Kidney epithelial cell (primary cell): ENCODE data around the gene HSD11B2. TPM values are rescaled to one million over a fixed set of nuclear protein-coding genes. Genes with fewer than 3 reads are reported as not detected.

Experiments
- DNase-seq: peaks from one replicate; pipeline ENCODE4 v3.0.0-alpha.2; 2010; ENCODE audit warnings: low read depth
- H3K27me3 ChIP-seq: 2 replicates; pipeline ENCODE4 v1.6.0; 2011; ENCODE audit warnings: low read length; ENCODE audit not compliant: control insufficient read depth, insufficient read depth
- H3K36me3 ChIP-seq: 2 replicates; pipeline ENCODE4 v1.5.1; 2011; ENCODE audit warnings: low read length; ENCODE audit not compliant: control insufficient read depth, insufficient read depth
- H3K4me3 ChIP-seq: 2 replicates; pipeline ENCODE4 v1.5.1; 2011; ENCODE audit warnings: low read depth, mild to moderate bottlenecking, control low read depth, low read length
- total RNA-seq: library from RNA; depleted of rRNA; stranded (reverse); fragments of >200 nt; gene quantifications from 2 replicates; pipeline ENCODE4 v1.2.3, GENCODE V29; 2015
- TF ChIP-seq, protein P1 (sequence below): IDR thresholded peaks from 2 replicates; pipeline ENCODE4 v1.5.1; 2011; ENCODE audit warnings: mild to moderate bottlenecking, moderate library complexity, low read length, control low read depth, inconsistent platforms; ENCODE audit not compliant: insufficient read depth, poor library complexity, severe bottlenecking

The HSD11B2 gene
- total RNA-seq, 1 donor from 2014 or later = 5.8 TPM

DNA sequence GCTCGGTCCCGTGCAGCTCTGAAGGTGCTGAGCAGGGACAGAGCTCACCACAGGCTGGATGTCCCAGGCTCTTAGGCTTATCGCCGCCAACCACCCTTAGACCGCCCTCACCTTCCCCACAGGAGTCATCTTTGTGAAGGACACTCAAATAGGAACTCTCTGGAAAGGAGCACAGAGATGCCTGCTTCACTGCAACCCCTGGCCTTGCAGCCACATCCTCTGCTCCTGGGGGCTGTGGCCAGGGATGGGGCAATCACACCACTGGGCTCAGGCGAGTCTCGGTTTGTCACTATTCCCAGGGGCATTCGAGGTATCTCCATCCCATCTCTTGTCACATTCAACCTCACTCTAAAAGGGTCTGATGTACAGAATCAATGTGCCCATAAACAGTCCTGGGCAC lies 25.6 kb upstream of the HSD11B2 start:
- no peak overlapping the region for H3K4me3 ChIP-seq
- TF ChIP-seq, protein P1, sequence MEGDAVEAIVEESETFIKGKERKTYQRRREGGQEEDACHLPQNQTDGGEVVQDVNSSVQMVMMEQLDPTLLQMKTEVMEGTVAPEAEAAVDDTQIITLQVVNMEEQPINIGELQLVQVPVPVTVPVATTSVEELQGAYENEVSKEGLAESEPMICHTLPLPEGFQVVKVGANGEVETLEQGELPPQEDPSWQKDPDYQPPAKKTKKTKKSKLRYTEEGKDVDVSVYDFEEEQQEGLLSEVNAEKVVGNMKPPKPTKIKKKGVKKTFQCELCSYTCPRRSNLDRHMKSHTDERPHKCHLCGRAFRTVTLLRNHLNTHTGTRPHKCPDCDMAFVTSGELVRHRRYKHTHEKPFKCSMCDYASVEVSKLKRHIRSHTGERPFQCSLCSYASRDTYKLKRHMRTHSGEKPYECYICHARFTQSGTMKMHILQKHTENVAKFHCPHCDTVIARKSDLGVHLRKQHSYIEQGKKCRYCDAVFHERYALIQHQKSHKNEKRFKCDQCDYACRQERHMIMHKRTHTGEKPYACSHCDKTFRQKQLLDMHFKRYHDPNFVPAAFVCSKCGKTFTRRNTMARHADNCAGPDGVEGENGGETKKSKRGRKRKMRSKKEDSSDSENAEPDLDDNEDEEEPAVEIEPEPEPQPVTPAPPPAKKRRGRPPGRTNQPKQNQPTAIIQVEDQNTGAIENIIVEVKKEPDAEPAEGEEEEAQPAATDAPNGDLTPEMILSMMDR = no peak
- H3K36me3 ChIP-seq = no peaks in the 10 kb centered on the region
- H3K27me3 ChIP-seq = no peaks in the 10 kb centered on the region
- no peak for DNase-seq

- DNase-seq = no peak
- TF ChIP-seq, protein P1 = no peak
- Histone ChIP-seq H3K4me3 (no peak overlapping the region), H3K36me3 (no peaks in the 10 kb centered on the region), H3K27me3 (no peaks in the 10 kb centered on the region)
These were observed 24.6 kb upstream of the HSD11B2 start for GRCh38 chr16:67406111-67406971.

DNA sequence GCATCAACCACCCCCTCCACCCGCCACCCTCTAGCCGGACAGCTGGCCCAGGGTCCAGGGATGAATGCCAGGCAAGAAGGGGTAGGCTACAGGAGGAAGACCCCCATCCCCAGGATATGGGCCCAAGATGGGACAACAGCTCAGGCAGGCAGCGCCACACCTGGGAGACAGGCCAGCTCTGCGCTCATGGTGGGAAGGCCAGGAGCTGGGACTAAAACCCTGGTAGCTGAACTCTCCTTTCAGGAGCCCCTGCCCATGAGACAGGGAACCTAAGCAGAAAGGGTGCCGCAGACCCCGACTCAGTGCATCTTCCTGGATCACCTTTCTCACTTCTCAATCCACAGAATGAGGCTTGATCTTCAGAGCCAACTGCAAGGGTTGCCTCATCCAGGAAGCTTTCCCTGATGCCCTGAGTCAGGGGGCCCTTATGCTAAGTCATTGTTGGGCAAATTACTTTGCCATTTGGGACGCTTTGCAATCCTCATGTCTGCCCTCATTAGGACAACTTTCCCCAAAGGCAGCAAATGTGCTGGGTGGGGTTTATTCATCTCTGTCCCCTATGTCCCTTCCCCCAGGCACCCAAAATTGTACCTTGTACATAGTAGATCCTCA lies 23.6 kb upstream of the HSD11B2 start:
- Histone ChIP-seq H3K4me3 (no peak overlapping the region), H3K27me3 (no peaks in the 10 kb centered on the region), H3K36me3 (no peaks in the 10 kb centered on the region)
- TF ChIP-seq, protein P1 = no peak
- no peak for DNase-seq

DNA sequence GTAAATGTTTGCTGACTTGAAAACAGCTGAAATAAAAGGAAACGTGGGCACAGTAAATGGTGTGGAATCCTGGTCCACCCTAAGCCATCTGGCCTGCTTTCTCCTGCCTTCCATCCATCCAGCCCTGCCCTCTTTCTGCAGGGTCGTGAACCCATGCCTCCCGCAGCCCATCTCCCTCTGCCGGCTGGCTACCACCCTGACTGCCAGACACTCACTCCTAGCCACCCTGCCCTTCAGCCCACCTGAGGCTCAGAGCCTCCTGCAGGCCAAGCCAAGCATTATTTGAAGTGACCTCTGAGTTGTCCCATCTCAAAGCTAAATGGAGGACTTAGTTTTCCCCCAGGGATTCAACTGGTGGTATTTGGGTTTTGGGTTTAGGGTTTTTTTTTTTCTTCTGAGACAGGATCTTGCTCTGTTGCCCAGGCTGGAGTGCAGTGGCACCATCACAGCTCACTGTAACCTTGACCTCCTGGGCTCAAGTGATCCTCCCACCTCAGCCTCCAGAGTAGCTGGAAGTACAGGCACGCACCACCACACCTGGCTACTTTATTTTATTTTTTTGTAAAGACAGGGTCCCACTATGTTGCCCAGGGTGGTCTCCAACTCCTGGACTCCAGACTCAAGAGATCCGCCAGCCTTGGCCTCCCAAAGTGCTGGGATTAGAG lies 23.0 kb upstream of the HSD11B2 start:
- no peak overlapping the region for H3K4me3 ChIP-seq
- H3K27me3 ChIP-seq = no peaks in the 10 kb centered on the region
- TF ChIP-seq, protein P1 = no peak
- no peaks in the 10 kb centered on the region for H3K36me3 ChIP-seq
- no peak for DNase-seq

DNA sequence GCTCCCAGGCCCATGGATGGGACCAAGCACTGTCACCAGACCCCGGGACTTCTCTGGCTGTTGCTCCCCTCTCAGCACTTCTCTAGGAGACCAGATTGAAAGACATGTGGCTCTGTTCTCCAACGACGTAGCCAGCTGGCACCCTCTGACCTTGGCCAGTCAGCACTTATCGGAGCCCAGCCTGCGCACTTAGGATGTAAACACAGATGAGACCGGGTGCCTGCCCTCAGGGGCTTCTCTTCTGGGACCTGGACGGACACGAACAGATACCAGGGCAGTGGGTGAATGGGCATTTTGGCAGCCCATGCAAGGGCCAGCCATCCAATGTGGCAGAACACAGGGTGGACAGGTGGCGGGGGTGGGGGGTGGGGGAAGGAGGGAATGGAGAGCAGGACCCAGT lies 21.3 kb upstream of the HSD11B2 start:
- no peaks in the 10 kb centered on the region for H3K27me3 ChIP-seq
- no peak for DNase-seq
- TF ChIP-seq, protein P1 = no peak
- H3K36me3 ChIP-seq = no peaks in the 10 kb centered on the region
- H3K4me3 ChIP-seq = no peak overlapping the region
